ENCODE data around the gene GMDS.

GMDS gene

GRCh38 chr6:1600764-1601157 lies 644.6 kb downstream of the GMDS start:
- no peaks in the 10 kb centered on the region for H3K9me3 ChIP-seq (ENCODE audit: control insufficient read depth, insufficient read depth, low read length)
- no peak overlapping the region for H3K4me3 ChIP-seq (ENCODE audit: low read length)
- no peak overlapping the region for H3K27ac ChIP-seq (ENCODE audit: low read length)
- WGBS (ENCODE audit: insufficient coverage, insufficient read length) = no CpG with 5 or more reads among the region's 15 CpGs
- H3K4me1 ChIP-seq (ENCODE audit: control insufficient read depth, insufficient read depth, low read length) = peaks cover 3% of the 10 kb centered on the region
- no peaks in the 10 kb centered on the region for H3K36me3 ChIP-seq (ENCODE audit: control insufficient read depth, insufficient read depth, low read length)
- H3K27me3 ChIP-seq (ENCODE audit: control insufficient read depth, insufficient read depth, low read length) = peaks cover 18% of the 10 kb centered on the region
- DNase-seq (ENCODE audit: low read depth, low spot score) = no peak

GRCh38 chr6:1600063-1600763 lies 645.2 kb downstream of the GMDS start:
- Histone ChIP-seq H3K4me1 (ENCODE audit: control insufficient read depth, insufficient read depth, low read length) (peaks cover 3% of the 10 kb centered on the region; the same call in 1 of the 2 replicates), H3K36me3 (ENCODE audit: control insufficient read depth, insufficient read depth, low read length) (no peaks in the 10 kb centered on the region), H3K27me3 (ENCODE audit: control insufficient read depth, insufficient read depth, low read length) (peaks cover 12% of the 10 kb centered on the region; the same call in 1 of the 2 replicates), H3K27ac (ENCODE audit: low read length) (no peak overlapping the region), H3K9me3 (ENCODE audit: control insufficient read depth, insufficient read depth, low read length) (no peaks in the 10 kb centered on the region), H3K4me3 (ENCODE audit: low read length) (no peak overlapping the region)
- no peak for DNase-seq (ENCODE audit: low read depth, low spot score)
- WGBS (ENCODE audit: insufficient coverage, insufficient read length) = no CpG with 5 or more reads among the region's 3 CpGs

GRCh38 chr6:1599469-1599868 lies 645.9 kb downstream of the GMDS start:
- Histone ChIP-seq H3K4me3 (ENCODE audit: low read length) (no peak overlapping the region), H3K27me3 (ENCODE audit: control insufficient read depth, insufficient read depth, low read length) (peaks cover 5% of the 10 kb centered on the region; the same call in 1 of the 2 replicates), H3K27ac (ENCODE audit: low read length) (no peak overlapping the region), H3K9me3 (ENCODE audit: control insufficient read depth, insufficient read depth, low read length) (no peaks in the 10 kb centered on the region), H3K36me3 (ENCODE audit: control insufficient read depth, insufficient read depth, low read length) (no peaks in the 10 kb centered on the region), H3K4me1 (ENCODE audit: control insufficient read depth, insufficient read depth, low read length) (peaks cover 1% of the 10 kb centered on the region; the same call in 1 of the 2 replicates)
- no peak for DNase-seq (ENCODE audit: low read depth, low spot score)
- WGBS (ENCODE audit: insufficient coverage, insufficient read length) = no CpG with 5 or more reads among the region's 10 CpGs

GRCh38 chr6:1598886-1599285 lies 646.5 kb downstream of the GMDS start:
- Histone ChIP-seq H3K27me3 (ENCODE audit: control insufficient read depth, insufficient read depth, low read length) (peaks cover 4% of the 10 kb centered on the region; the same call in 1 of the 2 replicates), H3K9me3 (ENCODE audit: control insufficient read depth, insufficient read depth, low read length) (no peaks in the 10 kb centered on the region), H3K4me1 (ENCODE audit: control insufficient read depth, insufficient read depth, low read length) (peaks cover 1% of the 10 kb centered on the region; the same call in 1 of the 2 replicates), H3K36me3 (ENCODE audit: control insufficient read depth, insufficient read depth, low read length) (no peaks in the 10 kb centered on the region), H3K27ac (ENCODE audit: low read length) (no peak overlapping the region), H3K4me3 (ENCODE audit: low read length) (no peak overlapping the region)
- no peak for DNase-seq (ENCODE audit: low read depth, low spot score)
- WGBS (ENCODE audit: insufficient coverage, insufficient read length) = no CpG with 5 or more reads among the region's 24 CpGs

- no peaks in the 10 kb centered on the region; the same call in 1 of the 2 replicates for H3K27me3 ChIP-seq (ENCODE audit: control insufficient read depth, insufficient read depth, low read length)
- peaks cover 1% of the 10 kb centered on the region; the same call in 1 of the 2 replicates for H3K4me1 ChIP-seq (ENCODE audit: control insufficient read depth, insufficient read depth, low read length)
- no peak overlapping the region for H3K27ac ChIP-seq (ENCODE audit: low read length)
- no peaks in the 10 kb centered on the region for H3K36me3 ChIP-seq (ENCODE audit: control insufficient read depth, insufficient read depth, low read length)
- WGBS (ENCODE audit: insufficient coverage, insufficient read length) = no CpG with 5 or more reads among the region's 10 CpGs
- H3K9me3 ChIP-seq (ENCODE audit: control insufficient read depth, insufficient read depth, low read length) = no peaks in the 10 kb centered on the region
- DNase-seq (ENCODE audit: low read depth, low spot score) = no peak
- no peak overlapping the region for H3K4me3 ChIP-seq (ENCODE audit: low read length)
These were observed 647.0 kb downstream of the GMDS start for GRCh38 chr6:1598433-1598832.

- Histone ChIP-seq H3K4me1 (ENCODE audit: control insufficient read depth, insufficient read depth, low read length) (peaks cover 1% of the 10 kb centered on the region; the same call in 1 of the 2 replicates), H3K27me3 (ENCODE audit: control insufficient read depth, insufficient read depth, low read length) (no peaks in the 10 kb centered on the region), H3K27ac (ENCODE audit: low read length) (no peak overlapping the region), H3K36me3 (ENCODE audit: control insufficient read depth, insufficient read depth, low read length) (no peaks in the 10 kb centered on the region), H3K4me3 (ENCODE audit: low read length) (no peak overlapping the region), H3K9me3 (ENCODE audit: control insufficient read depth, insufficient read depth, low read length) (no peaks in the 10 kb centered on the region)
- no CpG with 5 or more reads among the region's 5 CpGs for WGBS (ENCODE audit: insufficient coverage, insufficient read length)
- no peak for DNase-seq (ENCODE audit: low read depth, low spot score)
These were observed 647.5 kb downstream of the GMDS start for GRCh38 chr6:1597924-1598323.

- Histone ChIP-seq H3K27me3 (ENCODE audit: control insufficient read depth, insufficient read depth, low read length) (no peaks in the 10 kb centered on the region), H3K9me3 (ENCODE audit: control insufficient read depth, insufficient read depth, low read length) (no peaks in the 10 kb centered on the region), H3K27ac (ENCODE audit: low read length) (no peak overlapping the region), H3K36me3 (ENCODE audit: control insufficient read depth, insufficient read depth, low read length) (no peaks in the 10 kb centered on the region), H3K4me3 (ENCODE audit: low read length) (no peak overlapping the region), H3K4me1 (ENCODE audit: control insufficient read depth, insufficient read depth, low read length) (peaks cover 1% of the 10 kb centered on the region; the same call in 1 of the 2 replicates)
- WGBS (ENCODE audit: insufficient coverage, insufficient read length) = no CpG with 5 or more reads among the region's 8 CpGs
- no peak for DNase-seq (ENCODE audit: low read depth, low spot score)
These were observed 648.2 kb downstream of the GMDS start for GRCh38 chr6:1597121-1597744.

GRCh38 chr6:1596088-1596852 lies 649.1 kb downstream of the GMDS start:
- H3K4me1 ChIP-seq (ENCODE audit: control insufficient read depth, insufficient read depth, low read length) = peaks cover 1% of the 10 kb centered on the region
- no peak for DNase-seq (ENCODE audit: low read depth, low spot score)
- no peak overlapping the region for H3K4me3 ChIP-seq (ENCODE audit: low read length)
- no peaks in the 10 kb centered on the region for H3K27me3 ChIP-seq (ENCODE audit: control insufficient read depth, insufficient read depth, low read length)
- WGBS (ENCODE audit: insufficient coverage, insufficient read length) = no CpG with 5 or more reads among the region's 25 CpGs
- H3K36me3 ChIP-seq (ENCODE audit: control insufficient read depth, insufficient read depth, low read length) = no peaks in the 10 kb centered on the region
- no peaks in the 10 kb centered on the region for H3K9me3 ChIP-seq (ENCODE audit: control insufficient read depth, insufficient read depth, low read length)
- no peak overlapping the region for H3K27ac ChIP-seq (ENCODE audit: low read length)

- Histone ChIP-seq H3K27me3 (ENCODE audit: control insufficient read depth, insufficient read depth, low read length) (no peaks in the 10 kb centered on the region), H3K4me3 (ENCODE audit: low read length) (no peak overlapping the region), H3K36me3 (ENCODE audit: control insufficient read depth, insufficient read depth, low read length) (no peaks in the 10 kb centered on the region), H3K27ac (ENCODE audit: low read length) (no peak overlapping the region), H3K4me1 (ENCODE audit: control insufficient read depth, insufficient read depth, low read length) (peaks cover 1% of the 10 kb centered on the region), H3K9me3 (ENCODE audit: control insufficient read depth, insufficient read depth, low read length) (no peaks in the 10 kb centered on the region)
- no CpG with 5 or more reads among the region's 28 CpGs for WGBS (ENCODE audit: insufficient coverage, insufficient read length)
- no peak for DNase-seq (ENCODE audit: low read depth, low spot score)
These were observed 649.9 kb downstream of the GMDS start for GRCh38 chr6:1595271-1596087.
